ENCODE measurements around the gene ZNRF1. TPM values are rescaled to one million over a fixed set of nuclear protein-coding genes. Genes with fewer than 3 reads are reported as not detected.

ZNRF1 gene
- total and polyA plus RNA-seq, 2 of the 13 experiments (the other 11 are each of a cell fraction or from before 2014, with no cell fraction given): 43.9 to 58.7 TPM

- TF ChIP-seq ZNF572 (CRISPR knock-in tag; IDR thresholded peaks at IDR 0.05) (no peak), PREB (CRISPR knock-in tag; IDR thresholded peaks at IDR 0.05) (no peak), ZNF646 (CRISPR knock-in tag; IDR thresholded peaks at IDR 0.05) (no peak), YEATS4 (CRISPR knock-in tag; IDR thresholded peaks at IDR 0.05; ENCODE audit: borderline replicate concordance) (0 out of 2 replicates have a peak, but pooled peaks have one; percentile 40), ZNF562 (CRISPR knock-in tag; IDR thresholded peaks at IDR 0.05; ENCODE audit: borderline replicate concordance) (no peak), HES4 (CRISPR knock-in tag; IDR thresholded peaks at IDR 0.05; ENCODE audit: borderline replicate concordance) (no peak), ZNF33B (CRISPR knock-in tag; IDR thresholded peaks at IDR 0.05) (no peak), HHEX (CRISPR knock-in tag; IDR thresholded peaks at IDR 0.05) (no peak), KLF15 (CRISPR knock-in tag; IDR thresholded peaks at IDR 0.05; ENCODE audit: borderline replicate concordance) (no peak), EHMT2 (IDR thresholded peaks at IDR 0.05; ENCODE audit: borderline replicate concordance, low read depth, low read length) (no peak), NR2F1 (CRISPR knock-in tag; IDR thresholded peaks at IDR 0.05) (no peak), CENPT (CRISPR knock-in tag; IDR thresholded peaks at IDR 0.05; ENCODE audit: low read depth) (no peak), DNMT3B (CRISPR knock-in tag; conservative IDR thresholded peaks at IDR 0.05) (peak; percentile 91), TOPORS (CRISPR knock-in tag; IDR thresholded peaks at IDR 0.05) (no peak), GTF3A (CRISPR knock-in tag; conservative IDR thresholded peaks at IDR 0.05) (no peak), MEF2D (CRISPR knock-in tag; IDR thresholded peaks at IDR 0.05) (no peak), PCBP1 (IDR thresholded peaks at IDR 0.05; ENCODE audit: borderline replicate concordance, low read depth, low read length) (no peak), JDP2 (CRISPR knock-in tag; IDR thresholded peaks at IDR 0.05; ENCODE audit: borderline replicate concordance) (no peak), TCF7 (IDR thresholded peaks at IDR 0.05; ENCODE audit: low read depth) (peak; percentile 28; the same call in 1 of the 2 replicates), NFATC3 (CRISPR knock-in tag; IDR thresholded peaks at IDR 0.05) (no peak), CREB1 (IDR thresholded peaks at IDR 0.05) (peak; percentile 75), CREB1 (CRISPR knock-in tag; IDR thresholded peaks at IDR 0.05) (peak; percentile 72)
Measured at GRCh38 chr16:75070012-75070841, 71.4 kb downstream of the ZNRF1 start (continued).

Measured in HepG2 (cell line).